CD4-positive, CD25-positive, alpha-beta regulatory T cell (primary cell): ENCODE measurements around the gene JUP. TPM values are rescaled to one million over a fixed set of nuclear protein-coding genes. Genes with fewer than 3 reads are reported as not detected.
A peak's percentile ranks its signal among the peaks of the same experiment; 100 is the strongest.

Experiments
- ATAC-seq, 2 donors: fragments of 150-1000 bp; cut with Tn5 transposase; one replicate each; pipeline ENCODE4 v1.10.0; 2021; ENCODE audit warnings: low read depth in 2 of 2, moderate number of reproducible peaks in 2 of 2, moderate library complexity in 1 of 2
- DNase-seq, 3 donors: peaks; one replicate each; pipeline versions ENCODE4 v3.0.0 to v3.0.0-alpha.2; 2012 to 2022; ENCODE audit warnings: mixed read lengths in 1 of 3
- H3K27ac ChIP-seq: one replicate; pipeline ENCODE4 v1.7.0; 2013; ENCODE audit warnings: mild to moderate bottlenecking, low read length; ENCODE audit not compliant: insufficient read depth, poor library complexity, severe bottlenecking
- H3K27me3 ChIP-seq: one replicate; pipeline ENCODE4 v1.7.0; 2013; ENCODE audit warnings: low read length; ENCODE audit not compliant: control insufficient read depth, insufficient read depth
- H3K36me3 ChIP-seq: one replicate; pipeline ENCODE4 v1.7.0; 2013; ENCODE audit warnings: mild to moderate bottlenecking, low read length, moderate library complexity; ENCODE audit not compliant: control insufficient read depth, insufficient read depth
- H3K4me1 ChIP-seq: 2 replicates; pipeline ENCODE4 v1.7.0; 2013; ENCODE audit warnings: mild to moderate bottlenecking, low read length; ENCODE audit not compliant: insufficient read depth, control insufficient read depth, poor library complexity, severe bottlenecking
- H3K4me3 ChIP-seq: one replicate; pipeline ENCODE4 v1.7.0; 2013; ENCODE audit warnings: low read depth, mild to moderate bottlenecking, low read length, moderate library complexity
- H3K9me3 ChIP-seq, 2 experiments: 1 replicate in 1 of 2; 2 replicates in 1 of 2; pipeline ENCODE4 v1.7.0; 2013; ENCODE audit warnings: low read length in 2 of 2, mild to moderate bottlenecking in 1 of 2, moderate library complexity in 1 of 2; ENCODE audit not compliant: control insufficient read depth in 2 of 2
- H3K27ac Mint-ChIP-seq, 3 donors: one replicate each; pipeline ENCODE4 v1.8.0; 2020 to 2022; ENCODE audit warnings: mild to moderate bottlenecking in 3 of 3, mixed read lengths in 3 of 3, moderate library complexity in 2 of 3
- H3K27me3 Mint-ChIP-seq: one replicate; pipeline ENCODE4 v1.8.0; 2022; ENCODE audit warnings: mild to moderate bottlenecking, mixed read lengths
- H3K36me3 Mint-ChIP-seq: one replicate; pipeline ENCODE4 v1.8.0; 2020; ENCODE audit warnings: mixed read lengths
- H3K4me1 Mint-ChIP-seq, 4 donors: one replicate each; pipeline ENCODE4 v1.8.0; 2020 to 2022; ENCODE audit warnings: mixed read lengths in 4 of 4, mild to moderate bottlenecking in 1 of 4
- H3K4me3 Mint-ChIP-seq, 4 donors: one replicate each; pipeline ENCODE4 v1.8.0; 2020 to 2022; ENCODE audit warnings: mild to moderate bottlenecking in 4 of 4, mixed read lengths in 4 of 4, moderate library complexity in 3 of 4
- H3K9me3 Mint-ChIP-seq, 7 donors: one replicate each; pipeline ENCODE4 v1.8.0; 2020 to 2022; ENCODE audit warnings: mixed read lengths in 7 of 7, mild to moderate bottlenecking in 3 of 7, moderate library complexity in 2 of 7
- polyA plus RNA-seq, 4 donors: library from polyadenylated mRNA; unstranded; fragments of 300-500 nt; fragmentation: Illumina TruSeq; gene quantifications; one replicate each; pipeline ENCODE4 v1.2.3, GENCODE V29; 2021
- total RNA-seq: library from RNA; stranded (reverse); gene quantifications from one replicate; pipeline ENCODE4 v1.2.3, GENCODE V29; 2022

JUP gene
- total and polyA plus RNA-seq, 5 donors from 2014 or later, result 0.32 to 1.3 (median 0.33) TPM; not detected in 2

DNA sequence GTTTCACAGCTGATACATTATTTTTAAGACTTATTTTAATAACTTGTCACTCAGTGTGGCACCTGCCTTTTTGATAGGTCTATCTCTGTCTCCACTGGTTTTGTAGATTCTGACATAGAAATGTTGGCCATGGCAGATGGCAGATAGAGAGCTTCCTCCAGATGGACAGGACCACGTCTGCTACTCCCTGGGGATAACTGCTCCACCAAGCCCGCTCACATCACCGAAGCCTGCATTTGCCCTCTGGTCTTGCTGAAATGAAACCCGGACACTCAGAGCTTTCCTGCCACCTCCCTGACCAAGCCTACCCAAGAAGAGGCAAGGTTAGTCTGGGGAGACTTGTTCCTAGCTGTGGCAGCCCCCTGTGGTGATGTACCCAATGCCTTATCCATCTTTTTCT, 35.6 kb downstream of the JUP start:
- Mint-ChIP-seq H3K9me3 (no peaks in the 10 kb centered on the region), H3K27ac (no peak overlapping the region)

DNA sequence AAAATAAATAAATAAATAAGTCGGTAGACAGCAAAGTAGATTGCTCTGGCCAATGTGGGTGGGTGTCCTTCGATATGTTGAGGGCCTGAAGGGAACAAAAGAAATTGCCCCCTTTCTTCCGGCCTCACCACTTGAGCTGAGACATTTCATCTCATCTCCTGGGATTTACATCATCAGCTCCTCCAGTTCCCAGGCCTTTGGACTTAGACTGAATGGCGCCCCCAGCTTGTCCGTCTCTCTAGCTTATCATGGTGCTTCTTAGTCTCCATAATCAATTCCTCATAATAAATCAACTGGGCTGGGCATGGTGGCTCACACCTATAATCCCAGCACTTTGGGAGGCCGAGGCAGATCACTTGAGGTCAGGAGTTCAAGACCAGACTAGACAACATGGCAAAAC, 38.2 kb downstream of the JUP start:
- H3K36me3 Mint-ChIP-seq, result no peaks in the 10 kb centered on the region
- no peaks in the 10 kb centered on the region for H3K4me1 Mint-ChIP-seq
- Histone ChIP-seq H3K4me3 (no peak overlapping the region), H3K27me3 (no peaks in the 10 kb centered on the region), H3K36me3 (no peaks in the 10 kb centered on the region), H3K4me1 (no peaks in the 10 kb centered on the region), H3K27ac (no peak overlapping the region), H3K9me3 (no peaks in the 10 kb centered on the region)
- peaks cover 13% of the 10 kb centered on the region for H3K27me3 Mint-ChIP-seq
- no peak overlapping the region for H3K27ac Mint-ChIP-seq
- ATAC-seq (no peak), DNase-seq (no peak)
- no peaks in the 10 kb centered on the region for H3K9me3 Mint-ChIP-seq
- H3K4me3 Mint-ChIP-seq, result no peak overlapping the region

More for the DNA sequence above, 35.6 kb downstream of the JUP start:
- H3K4me3 ChIP-seq, result no peak overlapping the region
- DNase-seq (no peak), ATAC-seq (no peak)
- H3K27ac ChIP-seq, result no peak overlapping the region
- no peaks in the 10 kb centered on the region for H3K4me1 ChIP-seq
- H3K27me3 ChIP-seq, result no peaks in the 10 kb centered on the region
- Mint-ChIP-seq H3K4me1 (no peaks in the 10 kb centered on the region), H3K4me3 (no peak overlapping the region), H3K27me3 (peaks cover 9% of the 10 kb centered on the region), H3K36me3 (no peaks in the 10 kb centered on the region)
- H3K36me3 ChIP-seq, result no peaks in the 10 kb centered on the region
- H3K9me3 ChIP-seq, result no peaks in the 10 kb centered on the region

DNA sequence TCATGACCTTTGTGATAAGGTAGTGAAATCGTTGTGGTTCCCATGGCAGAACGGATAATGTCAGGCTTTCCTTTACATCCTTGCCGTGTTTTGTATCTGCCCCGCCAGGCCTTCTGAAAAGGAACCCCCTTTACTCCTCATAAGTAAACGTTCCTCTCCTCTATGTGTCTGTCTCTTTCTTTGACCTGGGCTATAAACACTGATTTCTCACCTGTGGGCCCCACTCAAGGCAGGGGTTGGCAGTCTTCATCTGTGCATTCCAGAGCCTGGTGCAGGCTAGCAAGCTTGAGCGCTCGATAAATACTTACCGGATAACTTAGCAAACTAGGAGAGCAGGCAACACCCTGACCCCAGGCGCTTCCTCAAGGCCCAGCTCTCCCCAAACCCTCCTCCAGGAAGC, 44.8 kb downstream of the JUP start:
- DNase-seq (no peak), ATAC-seq (no peak)
- peaks cover 18% of the 10 kb centered on the region for H3K27me3 Mint-ChIP-seq
- H3K9me3 Mint-ChIP-seq, result no peaks in the 10 kb centered on the region
- Histone ChIP-seq H3K4me3 (no peak overlapping the region), H3K27me3 (peaks cover 2% of the 10 kb centered on the region), H3K36me3 (no peaks in the 10 kb centered on the region), H3K27ac (no peak overlapping the region), H3K4me1 (no peaks in the 10 kb centered on the region), H3K9me3 (no peaks in the 10 kb centered on the region)
- H3K4me1 Mint-ChIP-seq, result peaks cover 0 to 13% (median 3%) of the 10 kb centered on the region in 4 donors
- H3K27ac Mint-ChIP-seq, result no peak overlapping the region
- H3K36me3 Mint-ChIP-seq, result no peaks in the 10 kb centered on the region
- no peak overlapping the region for H3K4me3 Mint-ChIP-seq

DNA sequence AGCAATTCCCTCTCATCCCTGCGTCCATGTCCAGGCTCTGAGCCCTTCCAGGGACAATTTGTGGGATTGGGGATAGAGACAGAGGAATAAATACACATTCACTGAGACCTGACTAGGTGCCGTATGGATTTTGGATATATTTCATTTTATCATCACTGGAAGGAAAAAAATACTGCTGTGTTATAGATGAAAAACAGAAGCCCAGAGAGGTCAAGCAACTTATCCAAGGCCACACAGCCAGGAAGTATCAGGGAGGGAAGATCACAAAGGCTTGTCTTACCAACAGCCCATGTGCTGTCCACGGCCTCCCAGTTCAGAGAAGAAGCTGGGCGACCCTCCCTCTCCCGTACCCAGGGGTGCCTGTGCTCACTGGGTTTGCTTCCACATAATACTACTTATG, 46.0 kb downstream of the JUP start:
- H3K4me1 Mint-ChIP-seq, result peaks cover 0 to 13% (median 3%) of the 10 kb centered on the region in 4 donors
- peaks cover 30% of the 10 kb centered on the region for H3K27me3 Mint-ChIP-seq
- H3K4me3 Mint-ChIP-seq, result no peak overlapping the region
- ATAC-seq (no peak), DNase-seq (no peak)
- no peaks in the 10 kb centered on the region for H3K36me3 ChIP-seq
- H3K27ac ChIP-seq, result no peak overlapping the region
- no peaks in the 10 kb centered on the region for H3K9me3 ChIP-seq
- peaks cover 7% of the 10 kb centered on the region for H3K27me3 ChIP-seq
- peaks cover 0 to 2% (median 0%) of the 10 kb centered on the region in 7 donors for H3K9me3 Mint-ChIP-seq
- H3K27ac Mint-ChIP-seq, result no peak overlapping the region
- no peak overlapping the region for H3K4me3 ChIP-seq
- no peaks in the 10 kb centered on the region for H3K36me3 Mint-ChIP-seq
- H3K4me1 ChIP-seq, result no peaks in the 10 kb centered on the region

GRCh38 chr17:41739661-41740352, 46.7 kb downstream of the JUP start:
- Mint-ChIP-seq H3K27me3 (peaks cover 33% of the 10 kb centered on the region), H3K9me3 (peaks cover 0 to 3% (median 0%) of the 10 kb centered on the region in 7 donors), H3K4me3 (no peak overlapping the region), H3K36me3 (no peaks in the 10 kb centered on the region), H3K27ac (peak overlapping the region in 1 of 3 donors; percentile 64), H3K4me1 (peaks cover 0 to 18% (median 3%) of the 10 kb centered on the region in 4 donors)
- H3K4me1 ChIP-seq, result peaks cover 4% of the 10 kb centered on the region
- ATAC-seq (no peak), DNase-seq (no peak)
- H3K36me3 ChIP-seq, result no peaks in the 10 kb centered on the region
- no peak overlapping the region for H3K27ac ChIP-seq
- H3K9me3 ChIP-seq, result no peaks in the 10 kb centered on the region
- H3K4me3 ChIP-seq, result no peak overlapping the region
- peaks cover 9% of the 10 kb centered on the region for H3K27me3 ChIP-seq

DNA sequence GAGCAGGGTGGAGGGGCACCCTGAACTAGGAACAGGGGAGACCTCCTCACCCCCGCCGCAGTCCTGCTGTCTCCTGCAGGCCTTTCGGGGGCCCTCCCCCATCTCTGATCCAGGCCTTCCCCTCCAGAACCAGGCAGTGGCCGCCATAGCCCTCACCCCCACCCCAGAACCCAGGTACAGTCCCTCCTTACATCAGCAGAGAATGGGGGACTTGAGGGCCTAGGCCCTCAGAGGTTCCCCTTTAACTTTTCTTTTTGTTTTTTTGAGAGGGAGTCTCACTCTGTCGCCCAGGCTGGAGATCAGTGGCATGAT, 47.8 kb downstream of the JUP start:
- H3K27ac Mint-ChIP-seq, result no peak overlapping the region
- peaks cover 9% of the 10 kb centered on the region for H3K27me3 ChIP-seq
- H3K27me3 Mint-ChIP-seq, result peaks cover 33% of the 10 kb centered on the region
- DNase-seq, result no peak
- no peaks in the 10 kb centered on the region for H3K9me3 ChIP-seq
- no peaks in the 10 kb centered on the region for H3K36me3 Mint-ChIP-seq
- H3K9me3 Mint-ChIP-seq, result peaks cover 0 to 3% (median 0%) of the 10 kb centered on the region in 7 donors
- H3K4me1 ChIP-seq, result peaks cover 15% of the 10 kb centered on the region
- ATAC-seq, result no peak
- H3K36me3 ChIP-seq, result no peaks in the 10 kb centered on the region
- no peak overlapping the region for H3K27ac ChIP-seq
- no peak overlapping the region for H3K4me3 Mint-ChIP-seq
- no peak overlapping the region for H3K4me3 ChIP-seq
- peaks cover 0 to 19% (median 3%) of the 10 kb centered on the region in 4 donors for H3K4me1 Mint-ChIP-seq

DNA sequence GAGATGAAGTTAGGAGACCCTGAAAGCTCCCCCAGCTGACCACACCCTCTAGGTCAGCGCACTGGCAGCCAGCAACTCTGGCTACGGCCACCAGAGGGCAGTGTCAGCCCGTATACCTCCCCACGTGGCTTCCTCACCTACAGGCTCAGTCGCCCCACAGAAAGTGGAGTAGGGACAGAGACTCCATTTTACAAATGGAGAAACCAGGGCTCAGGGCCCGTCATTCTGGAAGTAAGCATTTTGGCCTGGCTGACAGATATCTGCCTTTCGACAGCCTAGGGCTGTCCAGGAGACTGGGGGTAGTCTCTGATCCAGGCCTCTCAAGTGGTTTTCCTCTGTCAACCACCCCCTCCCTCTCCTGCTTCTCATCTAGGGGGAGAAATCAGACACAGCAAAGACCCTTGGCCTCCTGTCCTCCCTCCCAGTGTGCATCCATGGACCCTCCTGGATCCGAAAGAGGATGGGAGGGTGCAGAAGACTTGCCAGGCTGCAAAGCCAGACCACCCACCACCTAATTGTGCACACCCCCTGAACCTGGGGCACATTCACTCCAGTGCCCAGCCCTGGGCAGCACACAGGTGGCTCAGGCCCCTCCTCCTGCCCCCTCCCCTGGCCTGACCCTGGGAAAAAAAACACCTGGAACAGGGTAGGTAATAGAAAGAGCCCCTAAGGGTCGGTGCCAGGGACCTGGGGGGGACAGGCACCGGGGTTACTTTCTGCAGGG, 48.3 kb downstream of the JUP start:
- H3K27me3 Mint-ChIP-seq, result peaks cover 38% of the 10 kb centered on the region
- no peaks in the 10 kb centered on the region for H3K36me3 Mint-ChIP-seq
- H3K27ac ChIP-seq, result no peak overlapping the region
- peaks cover 9% of the 10 kb centered on the region for H3K27me3 ChIP-seq
- H3K4me1 ChIP-seq, result peaks cover 15% of the 10 kb centered on the region
- peaks cover 0 to 22% (median 3%) of the 10 kb centered on the region in 4 donors for H3K4me1 Mint-ChIP-seq
- H3K27ac Mint-ChIP-seq, result no peak overlapping the region
- H3K36me3 ChIP-seq, result no peaks in the 10 kb centered on the region
- peak; percentile 64 to 79 (median 77) for DNase-seq
- peak; percentile 85 to 87 for ATAC-seq
- H3K9me3 ChIP-seq, result no peaks in the 10 kb centered on the region
- H3K9me3 Mint-ChIP-seq, result peaks cover 0 to 3% (median 0%) of the 10 kb centered on the region in 7 donors
- no peak overlapping the region for H3K4me3 ChIP-seq
- peak overlapping the region in 2 of 4 donors; percentile 43 to 59 for H3K4me3 Mint-ChIP-seq

GRCh38 chr17:41737680-41738023, 48.9 kb downstream of the JUP start:
- Histone ChIP-seq H3K27ac (no peak overlapping the region), H3K9me3 (no peaks in the 10 kb centered on the region), H3K4me1 (peaks cover 15% of the 10 kb centered on the region), H3K4me3 (no peak overlapping the region), H3K27me3 (peaks cover 9% of the 10 kb centered on the region), H3K36me3 (no peaks in the 10 kb centered on the region)
- ATAC-seq (peak in 1 of 2 donors; percentile 8), DNase-seq (no peak)
- H3K36me3 Mint-ChIP-seq, result no peaks in the 10 kb centered on the region
- H3K27me3 Mint-ChIP-seq, result peaks cover 44% of the 10 kb centered on the region
- H3K4me1 Mint-ChIP-seq, result peaks cover 0 to 22% (median 3%) of the 10 kb centered on the region in 4 donors
- H3K27ac Mint-ChIP-seq, result no peak overlapping the region
- H3K4me3 Mint-ChIP-seq, result peak overlapping the region in 3 of 4 donors; percentile 43 to 59 (median 56)
- H3K9me3 Mint-ChIP-seq, result peaks cover 0 to 3% (median 0%) of the 10 kb centered on the region in 7 donors
